ENCODE data around the gene PCDH9. TPM values are rescaled to one million over a fixed set of nuclear protein-coding genes. Genes with fewer than 3 reads are reported as not detected.

PCDH9 gene
- total RNA-seq, 2 donors from 2014 or later, result 0.95 to 1.8 TPM

DNA sequence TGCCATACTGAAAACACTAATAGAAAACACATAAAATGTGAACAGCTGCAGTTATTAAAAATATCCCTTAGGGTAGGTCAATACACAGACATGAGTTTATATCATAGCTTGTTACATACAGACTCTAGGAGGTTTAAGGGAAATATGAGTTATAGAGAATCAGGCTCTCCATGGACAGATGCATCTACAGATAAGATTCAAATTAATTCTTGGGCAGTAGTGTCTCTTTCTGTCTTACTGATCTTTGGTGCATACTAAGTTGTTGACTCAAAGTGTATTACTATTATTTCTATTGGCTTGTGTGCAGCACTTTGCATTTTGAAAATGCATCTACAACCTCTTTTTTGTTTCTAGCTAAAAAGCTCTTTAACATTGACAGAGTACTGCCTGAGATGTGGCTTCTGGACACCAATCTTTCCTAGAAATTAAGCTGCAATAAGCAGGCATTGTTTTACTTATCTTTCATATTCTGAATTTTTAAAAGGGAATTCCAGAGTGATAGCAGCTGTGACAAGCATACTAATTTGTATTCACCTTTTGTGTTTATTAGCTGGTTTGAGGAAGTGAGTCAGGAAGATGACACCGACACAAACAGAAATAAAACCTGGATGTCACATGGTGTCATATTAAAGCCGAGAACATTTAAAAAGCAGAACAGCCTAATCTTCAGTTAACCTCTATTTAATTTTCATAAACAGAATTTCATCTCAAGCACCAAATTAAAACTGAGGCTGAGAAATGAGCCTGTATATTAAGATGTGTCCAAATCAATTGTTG is 399.0 kb downstream of the PCDH9 start:
- no peaks in the 10 kb centered on the region for H3K4me1 ChIP-seq (ENCODE audit: control insufficient read depth, insufficient read depth, low read length)
- WGBS, 2 experiments (ENCODE audit: insufficient coverage in 1 of 2, insufficient read length in 1 of 2), result 86 to 92% methylated on average over 1 to 2 of the region's 2 CpGs
- no peak overlapping the region for H3K9ac ChIP-seq (ENCODE audit: extremely low read depth, low read length, poor library complexity, severe bottlenecking)
- no peaks in the 10 kb centered on the region for H3K36me3 ChIP-seq (ENCODE audit: control insufficient read depth, insufficient read depth, low read length)
- H3K27me3 ChIP-seq (ENCODE audit: control insufficient read depth, insufficient read depth, low read length, poor library complexity, severe bottlenecking), result no peaks in the 10 kb centered on the region
- Mint-ChIP-seq H3K27ac (no peak overlapping the region), H3K9me3 (no peaks in the 10 kb centered on the region), H3K36me3 (ENCODE audit: low read depth) (no peaks in the 10 kb centered on the region), H3K27me3 (ENCODE audit: insufficient read depth) (no peaks in the 10 kb centered on the region), H3K4me1 (peaks cover 6% of the 10 kb centered on the region), H3K4me3 (no peak overlapping the region)
- TF ChIP-seq, protein P1, sequence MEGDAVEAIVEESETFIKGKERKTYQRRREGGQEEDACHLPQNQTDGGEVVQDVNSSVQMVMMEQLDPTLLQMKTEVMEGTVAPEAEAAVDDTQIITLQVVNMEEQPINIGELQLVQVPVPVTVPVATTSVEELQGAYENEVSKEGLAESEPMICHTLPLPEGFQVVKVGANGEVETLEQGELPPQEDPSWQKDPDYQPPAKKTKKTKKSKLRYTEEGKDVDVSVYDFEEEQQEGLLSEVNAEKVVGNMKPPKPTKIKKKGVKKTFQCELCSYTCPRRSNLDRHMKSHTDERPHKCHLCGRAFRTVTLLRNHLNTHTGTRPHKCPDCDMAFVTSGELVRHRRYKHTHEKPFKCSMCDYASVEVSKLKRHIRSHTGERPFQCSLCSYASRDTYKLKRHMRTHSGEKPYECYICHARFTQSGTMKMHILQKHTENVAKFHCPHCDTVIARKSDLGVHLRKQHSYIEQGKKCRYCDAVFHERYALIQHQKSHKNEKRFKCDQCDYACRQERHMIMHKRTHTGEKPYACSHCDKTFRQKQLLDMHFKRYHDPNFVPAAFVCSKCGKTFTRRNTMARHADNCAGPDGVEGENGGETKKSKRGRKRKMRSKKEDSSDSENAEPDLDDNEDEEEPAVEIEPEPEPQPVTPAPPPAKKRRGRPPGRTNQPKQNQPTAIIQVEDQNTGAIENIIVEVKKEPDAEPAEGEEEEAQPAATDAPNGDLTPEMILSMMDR (conservative IDR thresholded peaks at IDR 0.05), result no peak
- H3K9me3 ChIP-seq (ENCODE audit: control insufficient read depth, low read length), result no peaks in the 10 kb centered on the region
- no peak for DNase-seq
- no peak overlapping the region for H3K27ac ChIP-seq (ENCODE audit: low read depth, low read length)
- H3K4me3 ChIP-seq (ENCODE audit: low read length), result no peak overlapping the region

DNA sequence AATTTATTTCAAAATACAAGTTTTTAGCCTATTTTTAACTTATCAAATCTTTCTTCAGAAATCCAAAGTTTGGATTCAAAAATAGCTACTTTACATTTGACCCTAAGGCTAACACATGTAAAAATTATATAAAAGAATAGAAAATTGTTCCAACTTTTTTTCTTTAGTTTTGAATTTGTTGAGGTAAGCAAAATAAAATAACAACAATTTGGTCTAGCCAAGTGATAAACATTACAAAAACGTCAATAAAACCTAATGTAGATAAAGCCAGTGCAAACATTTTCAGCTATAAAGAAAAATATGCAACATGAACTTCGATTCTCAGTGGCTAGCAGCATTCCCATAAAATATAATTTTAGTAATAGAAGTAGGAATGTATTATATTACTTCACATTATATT is 400.3 kb downstream of the PCDH9 start:
- Mint-ChIP-seq H3K36me3 (ENCODE audit: low read depth) (no peaks in the 10 kb centered on the region), H3K9me3 (no peaks in the 10 kb centered on the region), H3K27ac (no peak overlapping the region), H3K4me1 (peaks cover 1% of the 10 kb centered on the region), H3K4me3 (no peak overlapping the region), H3K27me3 (ENCODE audit: insufficient read depth) (no peaks in the 10 kb centered on the region)
- H3K36me3 ChIP-seq (ENCODE audit: control insufficient read depth, insufficient read depth, low read length), result no peaks in the 10 kb centered on the region
- no peak overlapping the region for H3K27ac ChIP-seq (ENCODE audit: low read depth, low read length)
- WGBS, 2 experiments (ENCODE audit: insufficient coverage in 1 of 2, insufficient read length in 1 of 2), result no CpG with 5 or more reads among the region's 2 CpGs
- no peaks in the 10 kb centered on the region for H3K9me3 ChIP-seq (ENCODE audit: control insufficient read depth, low read length)
- no peak for DNase-seq
- H3K4me3 ChIP-seq (ENCODE audit: low read length), result no peak overlapping the region
- TF ChIP-seq, protein P1 (conservative IDR thresholded peaks at IDR 0.05), result no peak
- H3K4me1 ChIP-seq (ENCODE audit: control insufficient read depth, insufficient read depth, low read length), result no peaks in the 10 kb centered on the region
- H3K9ac ChIP-seq (ENCODE audit: extremely low read depth, low read length, poor library complexity, severe bottlenecking), result no peak overlapping the region
- H3K27me3 ChIP-seq (ENCODE audit: control insufficient read depth, insufficient read depth, low read length, poor library complexity, severe bottlenecking), result no peaks in the 10 kb centered on the region

DNA sequence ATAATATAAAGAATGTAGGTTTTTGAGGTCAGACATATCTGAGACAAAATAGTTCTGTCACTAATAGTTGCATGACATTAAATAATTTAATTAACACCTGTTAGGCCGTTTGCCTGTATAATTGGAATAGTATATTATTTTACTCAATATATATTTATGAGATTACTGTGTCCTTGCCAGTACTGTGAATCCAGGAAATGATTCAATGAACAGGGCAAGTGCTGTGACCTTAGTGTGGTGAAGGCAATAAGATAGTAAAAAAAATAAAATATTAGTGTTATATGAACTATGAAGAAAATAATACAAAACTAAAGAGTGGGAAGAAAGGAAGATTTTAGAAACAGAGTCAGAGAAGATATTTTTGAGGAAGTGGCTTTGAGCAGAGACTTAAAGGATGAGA is 403.7 kb downstream of the PCDH9 start:
- no peak overlapping the region for H3K4me3 Mint-ChIP-seq
- WGBS, 2 experiments (ENCODE audit: insufficient coverage in 1 of 2, insufficient read length in 1 of 2), result no CpG with 5 or more reads among the region's 1 CpG
- DNase-seq, result no peak
- H3K4me1 Mint-ChIP-seq, result no peaks in the 10 kb centered on the region
- Histone ChIP-seq H3K36me3 (ENCODE audit: control insufficient read depth, insufficient read depth, low read length) (no peaks in the 10 kb centered on the region), H3K4me3 (ENCODE audit: low read length) (no peak overlapping the region), H3K27me3 (ENCODE audit: control insufficient read depth, insufficient read depth, low read length, poor library complexity, severe bottlenecking) (no peaks in the 10 kb centered on the region), H3K4me1 (ENCODE audit: control insufficient read depth, insufficient read depth, low read length) (no peaks in the 10 kb centered on the region), H3K9me3 (ENCODE audit: control insufficient read depth, low read length) (no peaks in the 10 kb centered on the region), H3K9ac (ENCODE audit: extremely low read depth, low read length, poor library complexity, severe bottlenecking) (no peak overlapping the region), H3K27ac (ENCODE audit: low read depth, low read length) (no peak overlapping the region)
- no peak overlapping the region for H3K27ac Mint-ChIP-seq
- H3K36me3 Mint-ChIP-seq (ENCODE audit: low read depth), result no peaks in the 10 kb centered on the region
- no peaks in the 10 kb centered on the region for H3K9me3 Mint-ChIP-seq
- H3K27me3 Mint-ChIP-seq (ENCODE audit: insufficient read depth), result no peaks in the 10 kb centered on the region
- TF ChIP-seq, protein P1 (conservative IDR thresholded peaks at IDR 0.05), result no peak
